Trophoblast cell (in vitro differentiated cells and primary cell): ENCODE results near the gene C19orf44.

Experiments used
- DNase-seq, 2 donors: peaks; one replicate each; pipeline ENCODE4 v3.0.0-alpha.2; 2016
- H2AFZ ChIP-seq: 2 replicates; pipeline ENCODE4 v1.6.1; 2013; ENCODE audit warnings: low read length, moderate library complexity, mild to moderate bottlenecking; ENCODE audit not compliant: insufficient read depth, poor library complexity
- H2AK5ac ChIP-seq: 2 replicates; pipeline ENCODE4 v1.6.1; 2013; ENCODE audit warnings: mild to moderate bottlenecking, low read length
- H2BK120ac ChIP-seq: 2 replicates; pipeline ENCODE4 v1.6.1; 2013; ENCODE audit warnings: low read length, mild to moderate bottlenecking, moderate library complexity; ENCODE audit not compliant: insufficient read depth, poor library complexity
- H2BK12ac ChIP-seq: 2 replicates; pipeline ENCODE4 v1.6.1; 2013; ENCODE audit warnings: mild to moderate bottlenecking, low read length, moderate library complexity
- H2BK5ac ChIP-seq: 2 replicates; pipeline ENCODE4 v1.6.1; 2013; ENCODE audit warnings: low read length, low read depth, moderate library complexity, mild to moderate bottlenecking; ENCODE audit not compliant: poor library complexity
- H3K14ac ChIP-seq: 2 replicates; pipeline ENCODE4 v1.6.1; 2013; ENCODE audit warnings: mild to moderate bottlenecking, low read length
- H3K18ac ChIP-seq: 2 replicates; pipeline ENCODE4 v1.6.1; 2013; ENCODE audit warnings: mild to moderate bottlenecking, low read length
- H3K23ac ChIP-seq: 2 replicates; pipeline ENCODE4 v1.6.1; 2013; ENCODE audit warnings: low read length
- H3K27ac ChIP-seq: 2 replicates; pipeline ENCODE4 v1.5.1; 2013; ENCODE audit warnings: low read depth, mild to moderate bottlenecking, inconsistent platforms, low read length, moderate library complexity
- H3K27me3 ChIP-seq: 2 replicates; pipeline ENCODE4 v1.6.1; 2013; ENCODE audit warnings: inconsistent platforms, mild to moderate bottlenecking, low read length, moderate library complexity; ENCODE audit not compliant: insufficient read depth
- H3K36me3 ChIP-seq, 2 experiments: 1 replicate in 1 of 2; 2 replicates in 1 of 2; pipeline ENCODE4 v1.6.1; 2013; ENCODE audit warnings: low read length in 2 of 2, mild to moderate bottlenecking in 2 of 2, moderate library complexity in 1 of 2; ENCODE audit not compliant: insufficient read depth in 2 of 2, control insufficient read depth in 1 of 2
- H3K4ac ChIP-seq: 2 replicates; pipeline ENCODE4 v1.6.1; 2013; ENCODE audit warnings: low read depth, mild to moderate bottlenecking, low read length, moderate library complexity
- H3K4me1 ChIP-seq, 2 experiments: 1 replicate in 1 of 2; 2 replicates in 1 of 2; pipeline ENCODE4 v1.6.1; 2013; ENCODE audit warnings: low read length in 2 of 2, mild to moderate bottlenecking in 2 of 2, moderate library complexity in 1 of 2; ENCODE audit not compliant: insufficient read depth in 2 of 2, control insufficient read depth in 1 of 2
- H3K4me2 ChIP-seq: 2 replicates; pipeline ENCODE4 v1.6.1; 2013; ENCODE audit warnings: inconsistent platforms, mild to moderate bottlenecking, low read length, moderate library complexity
- H3K4me3 ChIP-seq: 2 replicates; pipeline ENCODE4 v1.5.1; 2013; ENCODE audit warnings: mild to moderate bottlenecking, low read depth, low read length, inconsistent platforms
- H3K79me1 ChIP-seq: one replicate; pipeline ENCODE4 v1.6.1; 2013; ENCODE audit warnings: low read length
- H3K79me2 ChIP-seq: 2 replicates; pipeline ENCODE4 v1.6.1; 2013; ENCODE audit warnings: low read length, mild to moderate bottlenecking; ENCODE audit not compliant: control insufficient read depth, insufficient read depth, poor library complexity
- H3K9ac ChIP-seq: 2 replicates; pipeline ENCODE4 v1.6.1; 2013; ENCODE audit warnings: mild to moderate bottlenecking, low read length
- H3K9me3 ChIP-seq: 2 replicates; pipeline ENCODE4 v1.6.1; 2013; ENCODE audit warnings: low read depth, mild to moderate bottlenecking, control low read depth, inconsistent platforms, low read length; ENCODE audit not compliant: insufficient read depth
- H4K12ac ChIP-seq: 2 replicates; pipeline ENCODE4 v1.6.1; 2013; ENCODE audit warnings: low read depth, mild to moderate bottlenecking, low read length, moderate library complexity
- H4K8ac ChIP-seq: 2 replicates; pipeline ENCODE4 v1.6.1; 2013; ENCODE audit warnings: low read depth, mild to moderate bottlenecking, low read length, moderate library complexity
- H4K91ac ChIP-seq: one replicate; pipeline ENCODE4 v1.6.1; 2013; ENCODE audit warnings: low read depth, mild to moderate bottlenecking, low read length, moderate library complexity
- WGBS: extraction: QIAGEN DNeasy Blood & Tissue Kit; methylation state at CpG from one replicate; pipeline ENCODE4 v1.1.7; 2013; ENCODE audit warnings: missing lambda C conversion rate; ENCODE audit not compliant: insufficient read length, insufficient coverage; ENCODE audit errors: extremely low coverage; 5-methylcytosine and 5-hydroxymethylcytosine counted together

C19orf44 gene

DNA sequence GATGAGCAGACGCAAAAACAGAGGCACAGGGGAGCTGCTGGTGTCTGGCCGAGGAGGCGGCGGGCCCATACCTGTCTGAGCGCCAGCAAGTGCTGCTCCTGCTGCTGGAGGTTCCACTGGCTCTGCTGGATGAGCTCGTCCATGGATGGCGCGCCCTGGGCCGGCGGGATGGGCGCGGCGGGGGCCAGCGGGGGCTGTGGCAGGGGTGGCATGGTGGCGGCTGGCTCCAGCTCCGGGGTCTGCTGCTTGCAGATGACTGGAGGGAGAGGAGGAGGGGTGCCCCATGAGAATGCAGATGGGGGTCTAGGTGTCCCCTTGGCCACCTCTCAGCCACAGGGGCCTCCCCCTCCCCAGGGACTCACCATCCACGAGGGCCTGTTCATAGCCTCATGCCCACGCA is 39.2 kb downstream of the C19orf44 start:
- Histone ChIP-seq H4K12ac (no peak overlapping the region), H2AFZ (no peak overlapping the region), H3K4me3 (no peak overlapping the region), H3K18ac (no peak overlapping the region), H4K8ac (no peak overlapping the region), H2BK12ac (no peak overlapping the region), H3K4me2 (no peak overlapping the region), H2AK5ac (no peak overlapping the region), H3K79me1 (no peaks in the 10 kb centered on the region), H3K23ac (no peak overlapping the region), H2BK120ac (no peak overlapping the region), H3K4me1 (no peaks in the 10 kb centered on the region), H3K9ac (no peak overlapping the region), H3K27me3 (no peaks in the 10 kb centered on the region), H3K79me2 (peaks cover 5% of the 10 kb centered on the region), H3K27ac (no peak overlapping the region), H4K91ac (no peak overlapping the region), H3K4ac (peak overlapping the region; percentile 31), H2BK5ac (no peak overlapping the region), H3K9me3 (peaks cover 1% of the 10 kb centered on the region), H3K36me3 (peaks cover 79 to 83% of the 10 kb centered on the region in 2 experiments), H3K14ac (no peak overlapping the region)
- no peak for DNase-seq
- no CpG with 5 or more reads among the region's 18 CpGs for WGBS

DNA sequence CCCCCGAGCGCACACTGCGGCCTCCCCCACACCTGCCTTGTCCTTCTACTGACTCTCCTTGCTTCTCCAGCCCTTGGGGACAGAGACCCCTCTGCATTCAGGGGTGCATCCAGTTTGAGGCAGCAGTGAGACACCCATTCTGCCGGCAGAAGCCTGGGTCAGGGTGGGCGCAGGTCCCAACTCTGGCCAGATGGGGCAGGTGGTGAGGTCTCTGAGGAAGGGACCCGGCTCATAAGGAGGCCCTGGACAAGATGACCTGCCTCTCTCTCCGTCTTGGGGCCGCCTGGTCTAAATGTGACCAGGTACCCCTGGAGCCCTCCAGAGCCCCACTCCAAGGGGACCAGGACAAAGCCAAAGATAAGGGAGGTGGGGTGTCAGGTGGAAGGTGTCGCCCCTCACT is 39.9 kb downstream of the C19orf44 start:
- no peak overlapping the region for H3K14ac ChIP-seq
- H2AK5ac ChIP-seq, result no peak overlapping the region
- no peak overlapping the region for H2AFZ ChIP-seq
- peak overlapping the region; percentile 29 for H3K4ac ChIP-seq
- no peak overlapping the region for H4K91ac ChIP-seq
- no peaks in the 10 kb centered on the region for H3K27me3 ChIP-seq
- no peak overlapping the region for H2BK120ac ChIP-seq
- H3K9me3 ChIP-seq, result peaks cover 1% of the 10 kb centered on the region
- no peak overlapping the region for H2BK12ac ChIP-seq
- H3K23ac ChIP-seq, result no peak overlapping the region
- no peak overlapping the region for H3K27ac ChIP-seq
- no CpG with 5 or more reads among the region's 9 CpGs for WGBS
- no peak overlapping the region for H3K4me2 ChIP-seq
- H3K79me2 ChIP-seq, result peaks cover 11% of the 10 kb centered on the region
- H4K12ac ChIP-seq, result no peak overlapping the region
- no peak overlapping the region for H3K4me3 ChIP-seq
- no peaks in the 10 kb centered on the region for H3K79me1 ChIP-seq
- H3K4me1 ChIP-seq, result peaks cover 2 to 3% of the 10 kb centered on the region in 2 experiments
- peaks cover 72 to 82% of the 10 kb centered on the region in 2 experiments for H3K36me3 ChIP-seq
- H4K8ac ChIP-seq, result no peak overlapping the region
- peak overlapping the region; percentile 13 for H3K18ac ChIP-seq
- H2BK5ac ChIP-seq, result no peak overlapping the region
- no peak overlapping the region for H3K9ac ChIP-seq
- DNase-seq, result no peak

DNA sequence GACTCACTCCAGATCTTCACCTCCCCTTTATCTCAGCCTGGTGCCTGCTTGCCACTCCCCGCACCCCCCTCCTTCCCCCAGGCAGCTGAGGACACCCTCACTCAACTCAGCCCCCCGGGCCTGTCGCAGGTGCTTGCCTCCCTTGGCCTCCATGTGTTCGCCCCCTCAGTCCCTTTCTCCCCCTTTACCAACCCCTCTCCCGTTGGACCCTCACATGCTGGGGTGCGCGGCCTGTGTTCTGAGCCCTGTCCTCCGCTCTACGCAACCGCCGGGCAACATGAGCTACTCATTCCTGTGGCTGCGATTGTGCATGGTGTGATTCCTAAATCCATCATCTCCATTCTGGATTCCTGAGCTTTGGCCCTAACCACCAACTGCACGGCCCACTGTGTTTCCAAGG is 40.9 kb downstream of the C19orf44 start:
- no peak overlapping the region for H4K8ac ChIP-seq
- peak overlapping the region; percentile 7 for H3K9ac ChIP-seq
- no peak overlapping the region for H2AFZ ChIP-seq
- H3K18ac ChIP-seq, result no peak overlapping the region
- H2AK5ac ChIP-seq, result no peak overlapping the region
- no CpG with 5 or more reads among the region's 13 CpGs for WGBS
- no peak overlapping the region for H3K23ac ChIP-seq
- H3K4me2 ChIP-seq, result no peak overlapping the region
- no peak overlapping the region for H2BK12ac ChIP-seq
- H4K12ac ChIP-seq, result no peak overlapping the region
- H3K79me2 ChIP-seq, result peaks cover 21% of the 10 kb centered on the region
- H3K27ac ChIP-seq, result no peak overlapping the region
- no peaks in the 10 kb centered on the region for H3K27me3 ChIP-seq
- peaks cover 5% of the 10 kb centered on the region for H3K79me1 ChIP-seq
- peaks cover 5 to 7% of the 10 kb centered on the region in 2 experiments for H3K4me1 ChIP-seq
- H2BK120ac ChIP-seq, result no peak overlapping the region
- no peak overlapping the region for H4K91ac ChIP-seq
- H3K36me3 ChIP-seq, result peaks cover 62 to 72% of the 10 kb centered on the region in 2 experiments
- peak overlapping the region; percentile 38 for H3K4ac ChIP-seq
- H3K9me3 ChIP-seq, result peaks cover 1% of the 10 kb centered on the region
- no peak for DNase-seq
- H3K14ac ChIP-seq, result no peak overlapping the region
- no peak overlapping the region for H3K4me3 ChIP-seq
- no peak overlapping the region for H2BK5ac ChIP-seq

DNA sequence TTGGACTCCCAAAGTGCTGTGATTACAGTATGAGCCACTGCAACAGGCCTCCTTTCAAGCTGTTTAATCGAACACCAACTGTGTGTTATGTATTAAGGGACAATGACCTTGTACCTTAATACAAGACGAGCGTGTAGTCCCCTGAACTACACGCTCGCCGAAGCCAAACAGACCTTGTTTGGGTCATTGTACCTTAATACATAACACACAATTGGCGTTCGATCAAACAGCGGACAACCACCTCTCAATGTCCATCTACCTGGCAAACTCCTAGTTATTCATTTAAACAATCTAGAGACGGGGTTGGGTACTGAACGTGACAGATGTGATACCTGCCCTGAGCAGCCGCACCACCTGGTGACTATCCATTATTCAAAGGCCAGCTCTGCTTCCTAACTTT is 44.8 kb downstream of the C19orf44 start:
- WGBS, result no CpG with 5 or more reads among the region's 12 CpGs
- peaks cover 28 to 37% of the 10 kb centered on the region in 2 experiments for H3K36me3 ChIP-seq
- no peak overlapping the region for H3K27ac ChIP-seq

More for the DNA sequence above, 44.8 kb downstream of the C19orf44 start:
- Histone ChIP-seq H2AK5ac (no peak overlapping the region), H3K14ac (no peak overlapping the region), H3K4ac (peak overlapping the region; percentile 94), H4K12ac (no peak overlapping the region), H2BK12ac (no peak overlapping the region), H3K4me2 (peak overlapping the region; percentile 72), H3K27me3 (no peaks in the 10 kb centered on the region), H3K79me2 (peaks cover 28% of the 10 kb centered on the region), H4K91ac (no peak overlapping the region), H4K8ac (no peak overlapping the region), H3K79me1 (peaks cover 11% of the 10 kb centered on the region), H2BK5ac (no peak overlapping the region), H3K4me3 (no peak overlapping the region), H2BK120ac (no peak overlapping the region), H3K9ac (no peak overlapping the region), H2AFZ (no peak overlapping the region), H3K4me1 (peaks cover 7% of the 10 kb centered on the region in 2 experiments), H3K18ac (no peak overlapping the region), H3K23ac (no peak overlapping the region), H3K9me3 (peaks cover 1% of the 10 kb centered on the region)
- DNase-seq, result no peak
